IMR-90 (cell line): Measurements from ENCODE around the gene RNF141.

ENCODE experiments used
- BHLHE40 ChIP-seq: fragments of 150-350 bp; IDR thresholded peaks from 2 replicates; pipeline ENCODE4 v1.6.1; 2016; ENCODE audit warnings: mild to moderate bottlenecking, low read depth, low read length
- CEBPB ChIP-seq: IDR thresholded peaks from 2 replicates; pipeline ENCODE4 v1.6.1; 2012; ENCODE audit warnings: low read depth, low read length, improper control_type of control experiment
- CHD1 ChIP-seq: IDR thresholded peaks from 2 replicates; pipeline ENCODE4 v1.6.1; 2012; ENCODE audit warnings: low read depth, low read length, improper control_type of control experiment
- CTCF ChIP-seq: conservative IDR thresholded peaks from 2 replicates; pipeline ENCODE4 v1.5.1; 2012; ENCODE audit warnings: mild to moderate bottlenecking, low read depth, low read length, improper control_type of control experiment
- FOS ChIP-seq: fragments of 150-350 bp; IDR thresholded peaks from 2 replicates; pipeline ENCODE4 v1.6.1; 2016; ENCODE audit warnings: low read depth, low read length
- MAFK ChIP-seq: IDR thresholded peaks from 2 replicates; pipeline ENCODE4 v1.6.1; 2012; ENCODE audit warnings: low read depth, low read length, improper control_type of control experiment
- MXI1 ChIP-seq: IDR thresholded peaks from 2 replicates; pipeline ENCODE4 v1.6.1; 2012; ENCODE audit warnings: low read depth, mild to moderate bottlenecking, low read length, moderate library complexity, borderline replicate concordance
- POLR2A ChIP-seq: IDR thresholded peaks from 2 replicates; pipeline ENCODE4 v1.6.1; 2012; ENCODE audit warnings: mild to moderate bottlenecking, low read depth, low read length
- RAD21 ChIP-seq: IDR thresholded peaks from 2 replicates; pipeline ENCODE4 v1.6.1; 2012; ENCODE audit warnings: low read length, improper control_type of control experiment
- RCOR1 ChIP-seq: IDR thresholded peaks from 2 replicates; pipeline ENCODE4 v1.6.1; 2012; ENCODE audit warnings: mild to moderate bottlenecking, low read length, improper control_type of control experiment; ENCODE audit not compliant: insufficient replicate concordance
- RFX5 ChIP-seq: IDR thresholded peaks from 2 replicates; pipeline ENCODE4 v1.8.0; 2012; ENCODE audit warnings: low read depth, mild to moderate bottlenecking, low read length, moderate library complexity
- SMC3 ChIP-seq: fragments of 150-350 bp; IDR thresholded peaks from 2 replicates; pipeline ENCODE4 v1.6.1; 2016; ENCODE audit warnings: low read depth, mild to moderate bottlenecking, antibody characterized with exemption, low read length, moderate library complexity

- TF ChIP-seq CTCF (peak; percentile 86), RCOR1 (no peak), POLR2A (peak; percentile 92), CEBPB (no peak), RFX5 (no peak), SMC3 (peak; percentile 15; the same call in 1 of the 2 replicates), CHD1 (no peak; the same call in 1 of the 2 replicates), FOS (no peak), MXI1 (peak; percentile 88), BHLHE40 (no peak), MAFK (no peak), RAD21 (peak; percentile 49)
Measured at GRCh38 chr11:10540915-10541560, at the start of gene RNF141.
